Osteocyte (in vitro differentiated cells): ENCODE measurements around the gene ABHD17B. TPM values are rescaled to one million over a fixed set of nuclear protein-coding genes. Genes with fewer than 3 reads are reported as not detected.
A peak's percentile ranks its signal among the peaks of the same experiment; 100 is the strongest.

Experiments used
- DNase-seq: peaks from one replicate; pipeline ENCODE4 v3.0.0; 2021; ENCODE audit warnings: mixed read lengths; ENCODE audit not compliant: unreplicated experiment; ENCODE audit errors: extremely low spot score
- H3K27ac Mint-ChIP-seq: one replicate; pipeline ENCODE4 v1.8.0; 2021; ENCODE audit warnings: mild to moderate bottlenecking, mixed read lengths; ENCODE audit not compliant: unreplicated experiment
- H3K27me3 Mint-ChIP-seq: one replicate; pipeline ENCODE4 v1.8.0; 2021; ENCODE audit warnings: mixed read lengths; ENCODE audit not compliant: unreplicated experiment
- H3K36me3 Mint-ChIP-seq: one replicate; pipeline ENCODE4 v1.8.0; 2021; ENCODE audit warnings: mixed read lengths; ENCODE audit not compliant: unreplicated experiment
- H3K4me1 Mint-ChIP-seq: one replicate; pipeline ENCODE4 v1.8.0; 2021; ENCODE audit warnings: mixed read lengths; ENCODE audit not compliant: unreplicated experiment
- H3K4me3 Mint-ChIP-seq: one replicate; pipeline ENCODE4 v1.8.0; 2021; ENCODE audit warnings: mild to moderate bottlenecking, moderate library complexity, mixed read lengths; ENCODE audit not compliant: unreplicated experiment
- H3K9me3 Mint-ChIP-seq: one replicate; pipeline ENCODE4 v1.8.0; 2021; ENCODE audit warnings: mixed read lengths; ENCODE audit not compliant: unreplicated experiment
- total RNA-seq: library from RNA; stranded (reverse); gene quantifications from 2 replicates; pipeline ENCODE4 v1.2.1, GENCODE V29; 2021
- TF ChIP-seq, protein P1 (sequence below): fragments of 200-600 bp; sonication (generic); IDR thresholded peaks from 2 replicates; pipeline ENCODE4 v1.5.0; 2021; ENCODE audit warnings: antibody characterized with exemption, mild to moderate bottlenecking, moderate library complexity

ABHD17B gene
- total RNA-seq, 1 donor from 2014 or later = 15.6 TPM

DNA sequence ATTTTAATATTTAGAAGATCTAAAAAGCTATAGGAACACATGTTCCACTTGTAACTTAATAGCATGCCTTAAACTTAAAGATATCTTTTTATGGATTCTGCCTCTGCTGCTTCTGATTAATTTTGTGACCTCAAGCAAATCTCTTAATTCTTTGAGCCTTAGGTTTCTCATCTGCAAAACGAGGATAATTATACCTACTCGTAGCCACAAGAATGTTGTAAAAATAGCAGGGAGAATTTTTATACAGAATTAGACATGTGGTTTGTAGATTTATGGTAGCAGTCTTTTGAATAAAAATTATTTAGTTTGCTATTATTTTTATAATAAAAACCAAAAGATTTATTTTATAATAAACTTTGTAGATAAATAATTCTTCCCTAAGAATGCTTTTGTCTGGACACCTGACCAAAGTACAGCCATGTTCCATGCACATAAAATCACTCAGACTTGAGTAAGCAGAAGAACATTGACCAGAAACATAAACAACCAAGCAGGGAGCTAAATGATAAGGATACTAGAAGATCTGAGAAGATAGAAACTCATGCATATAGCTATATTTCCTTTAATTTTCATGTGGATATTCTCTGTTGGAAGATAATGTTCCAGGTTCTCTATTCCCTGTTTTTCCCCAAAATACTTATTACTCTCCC is 18.9 kb upstream of the ABHD17B start:
- no peak for DNase-seq
- H3K4me3 Mint-ChIP-seq = no peak overlapping the region
- H3K27me3 Mint-ChIP-seq = no peaks in the 10 kb centered on the region
- no peak overlapping the region for H3K27ac Mint-ChIP-seq
- H3K4me1 Mint-ChIP-seq = peaks cover 28% of the 10 kb centered on the region
- TF ChIP-seq, protein P1, sequence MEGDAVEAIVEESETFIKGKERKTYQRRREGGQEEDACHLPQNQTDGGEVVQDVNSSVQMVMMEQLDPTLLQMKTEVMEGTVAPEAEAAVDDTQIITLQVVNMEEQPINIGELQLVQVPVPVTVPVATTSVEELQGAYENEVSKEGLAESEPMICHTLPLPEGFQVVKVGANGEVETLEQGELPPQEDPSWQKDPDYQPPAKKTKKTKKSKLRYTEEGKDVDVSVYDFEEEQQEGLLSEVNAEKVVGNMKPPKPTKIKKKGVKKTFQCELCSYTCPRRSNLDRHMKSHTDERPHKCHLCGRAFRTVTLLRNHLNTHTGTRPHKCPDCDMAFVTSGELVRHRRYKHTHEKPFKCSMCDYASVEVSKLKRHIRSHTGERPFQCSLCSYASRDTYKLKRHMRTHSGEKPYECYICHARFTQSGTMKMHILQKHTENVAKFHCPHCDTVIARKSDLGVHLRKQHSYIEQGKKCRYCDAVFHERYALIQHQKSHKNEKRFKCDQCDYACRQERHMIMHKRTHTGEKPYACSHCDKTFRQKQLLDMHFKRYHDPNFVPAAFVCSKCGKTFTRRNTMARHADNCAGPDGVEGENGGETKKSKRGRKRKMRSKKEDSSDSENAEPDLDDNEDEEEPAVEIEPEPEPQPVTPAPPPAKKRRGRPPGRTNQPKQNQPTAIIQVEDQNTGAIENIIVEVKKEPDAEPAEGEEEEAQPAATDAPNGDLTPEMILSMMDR = no peak
- H3K9me3 Mint-ChIP-seq = peaks cover 6% of the 10 kb centered on the region
- peaks cover 5% of the 10 kb centered on the region for H3K36me3 Mint-ChIP-seq

DNA sequence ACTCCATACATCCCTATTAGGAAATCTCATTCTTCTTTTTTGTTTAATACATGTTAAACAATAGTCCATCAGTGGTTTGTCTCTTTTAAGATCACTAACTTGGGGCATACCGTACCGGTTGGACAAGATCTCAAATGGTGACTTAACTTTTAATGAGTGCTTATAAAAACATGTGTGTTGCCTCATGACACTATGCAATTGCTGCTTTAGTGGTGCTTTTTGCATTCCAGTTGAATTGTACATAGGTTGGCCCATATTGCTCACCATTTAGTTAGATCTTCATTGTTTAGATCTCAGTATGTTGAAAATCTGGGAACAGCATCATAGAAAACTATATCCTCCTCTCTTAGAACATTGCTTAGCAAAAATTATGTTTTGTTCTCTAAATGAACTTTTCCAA is 18.2 kb upstream of the ABHD17B start:
- H3K36me3 Mint-ChIP-seq = peaks cover 5% of the 10 kb centered on the region
- peaks cover 28% of the 10 kb centered on the region for H3K4me1 Mint-ChIP-seq
- DNase-seq = no peak
- TF ChIP-seq, protein P1 = no peak
- peak overlapping the region; percentile 10 for H3K27ac Mint-ChIP-seq
- H3K4me3 Mint-ChIP-seq = no peak overlapping the region
- H3K9me3 Mint-ChIP-seq = peaks cover 6% of the 10 kb centered on the region
- no peaks in the 10 kb centered on the region for H3K27me3 Mint-ChIP-seq

GRCh38 chr9:71928806-71929205 is 17.8 kb upstream of the ABHD17B start:
- Mint-ChIP-seq H3K27me3 (no peaks in the 10 kb centered on the region), H3K9me3 (peaks cover 6% of the 10 kb centered on the region), H3K4me1 (peaks cover 30% of the 10 kb centered on the region), H3K27ac (no peak overlapping the region), H3K4me3 (no peak overlapping the region), H3K36me3 (peaks cover 5% of the 10 kb centered on the region)
- DNase-seq = no peak
- TF ChIP-seq, protein P1 = no peak

DNA sequence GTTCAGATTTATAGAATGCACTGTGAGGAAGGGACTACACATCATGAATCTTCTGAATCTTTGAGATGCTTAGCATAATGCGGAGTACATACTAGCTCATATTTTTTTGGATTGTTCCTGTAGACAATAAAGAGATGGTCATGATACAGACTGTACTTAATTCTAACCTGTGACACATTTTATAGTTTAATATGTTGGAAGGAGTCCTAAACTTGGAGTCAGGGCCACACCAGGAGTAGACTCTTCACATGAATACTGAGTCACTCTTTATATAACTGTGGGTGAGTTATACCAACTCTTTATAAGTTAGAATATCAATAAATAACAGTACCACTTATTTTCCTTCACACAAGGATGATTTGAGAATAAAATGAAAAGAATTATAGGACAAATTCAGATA is 17.4 kb upstream of the ABHD17B start:
- Mint-ChIP-seq H3K27ac (no peak overlapping the region), H3K4me3 (no peak overlapping the region), H3K27me3 (no peaks in the 10 kb centered on the region), H3K9me3 (peaks cover 6% of the 10 kb centered on the region), H3K4me1 (peaks cover 30% of the 10 kb centered on the region), H3K36me3 (peaks cover 5% of the 10 kb centered on the region)
- no peak for DNase-seq
- TF ChIP-seq, protein P1 = no peak

GRCh38 chr9:71925834-71926233 is 14.8 kb upstream of the ABHD17B start:
- no peak for DNase-seq
- no peak overlapping the region for H3K27ac Mint-ChIP-seq
- H3K4me3 Mint-ChIP-seq = no peak overlapping the region
- TF ChIP-seq, protein P1 = no peak
- peaks cover 29% of the 10 kb centered on the region for H3K4me1 Mint-ChIP-seq
- peaks cover 2% of the 10 kb centered on the region for H3K36me3 Mint-ChIP-seq
- H3K27me3 Mint-ChIP-seq = no peaks in the 10 kb centered on the region
- no peaks in the 10 kb centered on the region for H3K9me3 Mint-ChIP-seq
